Esophagus squamous epithelium (tissue), 4 donors: ENCODE measurements around the gene AIF1.

ENCODE experiments used
- POLR2A ChIP-seq, 4 donors: fragments of 450-650 bp; IDR thresholded peaks; one replicate each; pipeline ENCODE4 v1.6.1; 2017; ENCODE audit warnings: antibody characterized with exemption in 4 of 4, mild to moderate bottlenecking in 4 of 4, moderate library complexity in 3 of 4
- TF ChIP-seq, protein P1 (sequence below), 6 experiments: fragments of 450-650 bp in 4 of 6; fragments of 200-600 bp in 2 of 6; sonication (generic) in 2 of 6; IDR thresholded peaks; one replicate each; pipeline ENCODE4 v1.5.1; 2016 to 2019; ENCODE audit warnings: antibody characterized with exemption in 6 of 6, mild to moderate bottlenecking in 4 of 6, moderate library complexity in 4 of 6

DNA sequence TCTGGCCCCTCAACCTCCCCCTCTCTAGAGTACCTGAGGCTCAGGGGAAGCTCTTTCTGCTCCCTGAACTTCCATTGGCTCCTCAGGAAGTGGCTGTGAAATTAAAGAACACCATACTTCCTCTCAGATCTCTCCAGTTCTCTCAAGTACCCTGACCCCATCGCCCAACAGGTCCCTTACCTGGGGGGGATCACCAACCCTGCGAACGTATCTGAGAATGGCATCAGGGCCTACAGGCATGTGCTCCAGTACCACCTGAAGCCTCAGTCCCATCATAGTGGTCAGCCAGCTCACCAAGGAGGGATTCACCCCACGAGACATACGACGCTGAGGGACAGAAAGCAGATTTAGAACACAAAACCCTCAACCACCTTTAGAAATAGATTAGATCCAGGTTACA, 25.6 kb downstream of the AIF1 start:
- TF ChIP-seq, protein P1, sequence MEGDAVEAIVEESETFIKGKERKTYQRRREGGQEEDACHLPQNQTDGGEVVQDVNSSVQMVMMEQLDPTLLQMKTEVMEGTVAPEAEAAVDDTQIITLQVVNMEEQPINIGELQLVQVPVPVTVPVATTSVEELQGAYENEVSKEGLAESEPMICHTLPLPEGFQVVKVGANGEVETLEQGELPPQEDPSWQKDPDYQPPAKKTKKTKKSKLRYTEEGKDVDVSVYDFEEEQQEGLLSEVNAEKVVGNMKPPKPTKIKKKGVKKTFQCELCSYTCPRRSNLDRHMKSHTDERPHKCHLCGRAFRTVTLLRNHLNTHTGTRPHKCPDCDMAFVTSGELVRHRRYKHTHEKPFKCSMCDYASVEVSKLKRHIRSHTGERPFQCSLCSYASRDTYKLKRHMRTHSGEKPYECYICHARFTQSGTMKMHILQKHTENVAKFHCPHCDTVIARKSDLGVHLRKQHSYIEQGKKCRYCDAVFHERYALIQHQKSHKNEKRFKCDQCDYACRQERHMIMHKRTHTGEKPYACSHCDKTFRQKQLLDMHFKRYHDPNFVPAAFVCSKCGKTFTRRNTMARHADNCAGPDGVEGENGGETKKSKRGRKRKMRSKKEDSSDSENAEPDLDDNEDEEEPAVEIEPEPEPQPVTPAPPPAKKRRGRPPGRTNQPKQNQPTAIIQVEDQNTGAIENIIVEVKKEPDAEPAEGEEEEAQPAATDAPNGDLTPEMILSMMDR (IDR thresholded peaks at IDR 0.05) = no peak
- TF ChIP-seq POLR2A (IDR thresholded peaks at IDR 0.05) = no peak
